Osteoblast (primary cell): Measurements from ENCODE around the gene FAF1. TPM values are rescaled to one million over a fixed set of nuclear protein-coding genes. Genes with fewer than 3 reads are reported as not detected.

Experiments used
- DNase-seq: peaks from one replicate; pipeline ENCODE4 v3.0.0; 2011; ENCODE audit warnings: low spot score, mixed read lengths; ENCODE audit not compliant: insufficient read length; ENCODE audit errors: missing footprints
- H2AFZ ChIP-seq: 2 replicates; pipeline ENCODE4 v1.6.0; 2011; ENCODE audit warnings: mild to moderate bottlenecking, low read length
- H3K27ac ChIP-seq: 2 replicates; pipeline ENCODE4 v1.5.1; 2011; ENCODE audit warnings: mild to moderate bottlenecking, low read depth, low read length, moderate library complexity
- H3K27me3 ChIP-seq: 2 replicates; pipeline ENCODE4 v1.6.0; 2012; ENCODE audit warnings: mild to moderate bottlenecking, control low read depth, inconsistent platforms, low read length, moderate library complexity; ENCODE audit not compliant: insufficient read depth
- H3K36me3 ChIP-seq: 2 replicates; pipeline ENCODE4 v1.5.1; 2011; ENCODE audit warnings: mild to moderate bottlenecking, low read length, control low read depth, moderate library complexity; ENCODE audit not compliant: insufficient read depth
- H3K4me1 ChIP-seq: 2 replicates; pipeline ENCODE4 v1.5.1; 2011; ENCODE audit warnings: mild to moderate bottlenecking, low read length, control low read depth, moderate library complexity; ENCODE audit not compliant: insufficient read depth
- H3K4me2 ChIP-seq: 2 replicates; pipeline ENCODE4 v1.6.0; 2011; ENCODE audit warnings: mild to moderate bottlenecking, low read length; ENCODE audit not compliant: insufficient read depth
- H3K4me3 ChIP-seq: fragments of 200-600 bp; sonication (generic); 3 replicates; pipeline ENCODE4 v1.5.1; 2012; ENCODE audit warnings: mild to moderate bottlenecking, low read length, inconsistent platforms; ENCODE audit not compliant: insufficient read depth
- H3K79me2 ChIP-seq: 2 replicates; pipeline ENCODE4 v1.6.0; 2012; ENCODE audit warnings: mild to moderate bottlenecking, low read length, control low read depth, inconsistent platforms; ENCODE audit not compliant: insufficient read depth
- H3K9me3 ChIP-seq: 2 replicates; pipeline ENCODE4 v1.5.1; 2011; ENCODE audit warnings: low read depth, low read length, control low read depth
- H4K20me1 ChIP-seq: 2 replicates; pipeline ENCODE4 v1.6.0; 2012; ENCODE audit warnings: mild to moderate bottlenecking, low read length, control low read depth; ENCODE audit not compliant: insufficient read depth
- CTCF ChIP-seq: IDR thresholded peaks from 2 replicates; pipeline ENCODE4 v1.5.1; 2011; ENCODE audit warnings: mild to moderate bottlenecking, low read depth, low read length, moderate library complexity; ENCODE audit errors: extremely low read depth
- total RNA-seq: library from RNA; depleted of rRNA; stranded (reverse); fragments of >200 nt; gene quantifications from 2 replicates; pipeline ENCODE4 v1.2.3, GENCODE V29; 2012

FAF1 gene
- total RNA-seq, 1 donor = 40.5 TPM

- no peak for TF ChIP-seq CTCF
- Histone ChIP-seq H3K4me3 (no peak overlapping the region), H3K4me1 (peaks cover 16% of the 10 kb centered on the region), H4K20me1 (no peaks in the 10 kb centered on the region), H3K9me3 (no peaks in the 10 kb centered on the region), H3K27ac (no peak overlapping the region), H3K4me2 (peak overlapping the region; percentile 37), H2AFZ (peak overlapping the region; percentile 45), H3K79me2 (peaks cover 73% of the 10 kb centered on the region), H3K36me3 (no peaks in the 10 kb centered on the region), H3K27me3 (no peaks in the 10 kb centered on the region)
- no peak for DNase-seq
Observed at GRCh38 chr1:50981741-50982140, 21.7 kb upstream of the FAF1 start.

GRCh38 chr1:50980505-50980904, 20.4 kb upstream of the FAF1 start:
- no peak for TF ChIP-seq CTCF
- peaks cover 26% of the 10 kb centered on the region for H3K4me1 ChIP-seq
- H3K27me3 ChIP-seq = no peaks in the 10 kb centered on the region
- H3K4me3 ChIP-seq = no peak overlapping the region
- H2AFZ ChIP-seq = no peak overlapping the region
- H3K27ac ChIP-seq = peak overlapping the region; percentile 83
- no peak for DNase-seq
- H3K4me2 ChIP-seq = peak overlapping the region; percentile 96
- H4K20me1 ChIP-seq = no peaks in the 10 kb centered on the region
- H3K9me3 ChIP-seq = no peaks in the 10 kb centered on the region
- peaks cover 79% of the 10 kb centered on the region for H3K79me2 ChIP-seq
- no peaks in the 10 kb centered on the region for H3K36me3 ChIP-seq

- Histone ChIP-seq H3K9me3 (no peaks in the 10 kb centered on the region), H3K36me3 (no peaks in the 10 kb centered on the region), H4K20me1 (no peaks in the 10 kb centered on the region), H3K27me3 (no peaks in the 10 kb centered on the region), H3K27ac (peak overlapping the region; percentile 83), H2AFZ (no peak overlapping the region), H3K4me3 (no peak overlapping the region), H3K79me2 (peaks cover 75% of the 10 kb centered on the region), H3K4me1 (peaks cover 28% of the 10 kb centered on the region), H3K4me2 (peak overlapping the region; percentile 96)
- no peak for TF ChIP-seq CTCF
- no peak for DNase-seq
Observed at GRCh38 chr1:50979937-50980336, 19.9 kb upstream of the FAF1 start.

GRCh38 chr1:50978852-50979781, 19.1 kb upstream of the FAF1 start:
- no peak for DNase-seq
- Histone ChIP-seq H3K36me3 (no peaks in the 10 kb centered on the region), H4K20me1 (no peaks in the 10 kb centered on the region), H3K79me2 (peaks cover 78% of the 10 kb centered on the region), H3K4me3 (peak overlapping the region; percentile 87), H3K27me3 (no peaks in the 10 kb centered on the region), H3K9me3 (no peaks in the 10 kb centered on the region), H3K4me2 (peak overlapping the region; percentile 96), H3K4me1 (peaks cover 28% of the 10 kb centered on the region), H3K27ac (peak overlapping the region; percentile 83), H2AFZ (peak overlapping the region; percentile 78)
- TF ChIP-seq CTCF = no peak
